ENCODE data around the gene GGCX.

Gene GGCX

DNA sequence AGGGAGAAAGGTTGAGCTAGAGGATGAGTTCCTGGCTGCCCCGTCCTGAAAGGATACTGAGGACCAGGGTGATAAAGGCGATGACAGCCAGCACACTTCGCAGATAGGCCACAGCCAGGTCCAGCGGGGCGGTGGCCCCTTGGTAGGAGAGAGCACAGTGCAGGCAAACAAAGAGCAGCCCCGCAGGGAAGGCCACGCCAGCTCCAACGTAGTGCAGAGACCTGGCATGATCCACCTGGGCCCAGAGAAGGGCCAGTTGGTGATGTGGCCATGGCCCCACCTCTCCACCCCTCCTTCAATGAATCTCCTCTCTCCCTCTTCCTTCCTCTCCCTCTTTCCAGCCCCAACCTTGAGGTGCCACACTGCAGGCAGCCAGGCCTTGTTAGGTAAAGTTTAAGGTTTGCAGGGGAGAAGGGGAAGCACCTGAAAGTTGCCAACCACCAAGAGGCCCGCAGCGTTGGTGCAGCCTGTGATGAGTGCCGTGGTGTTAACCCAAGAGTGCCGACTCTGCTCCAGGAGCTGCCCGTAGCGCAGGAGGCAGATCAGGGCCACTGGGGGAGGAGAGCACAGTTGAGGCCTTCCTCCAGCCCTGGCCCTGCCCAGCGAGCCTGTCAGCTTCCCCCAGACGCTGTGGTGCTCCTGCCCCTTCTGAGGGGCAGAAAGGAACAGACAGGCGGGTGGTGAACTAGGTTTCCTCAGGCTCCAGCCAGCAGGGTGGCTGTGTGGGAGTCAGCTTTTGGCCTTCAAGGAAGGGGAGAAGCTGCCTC lies 38.4 kb upstream of the GGCX start:
- no peak overlapping the region for H3K4me2 ChIP-seq (ENCODE audit: low read length)
- H2BK120ac ChIP-seq (ENCODE audit: low read depth, low read length): no peak overlapping the region
- DNase-seq: no peak
- H3K4ac ChIP-seq (ENCODE audit: low read depth, low read length): no peak overlapping the region
- no peak overlapping the region for H4K5ac ChIP-seq (ENCODE audit: low read length)
- H2AK5ac ChIP-seq (ENCODE audit: low read length): no peak overlapping the region
- no peak overlapping the region for H3K27ac ChIP-seq (ENCODE audit: low read depth, low read length)
- H2BK5ac ChIP-seq (ENCODE audit: low read length): no peak overlapping the region
- H3K27me3 ChIP-seq (ENCODE audit: insufficient read depth, low read length, poor library complexity): no peaks in the 10 kb centered on the region
- peaks cover 18% of the 10 kb centered on the region for H3K79me2 ChIP-seq (ENCODE audit: control insufficient read depth, insufficient read depth, low read length)
- peaks cover 8% of the 10 kb centered on the region for H3K36me3 ChIP-seq (ENCODE audit: control insufficient read depth, insufficient read depth, low read length)
- H3K18ac ChIP-seq (ENCODE audit: low read length): no peak overlapping the region
- peaks cover 24% of the 10 kb centered on the region for H3K79me1 ChIP-seq (ENCODE audit: low read length)
- H3K4me3 ChIP-seq (ENCODE audit: low read length): no peak overlapping the region
- no peak overlapping the region for H3K23ac ChIP-seq (ENCODE audit: low read length)
- WGBS (ENCODE audit: extremely low coverage, insufficient coverage, low lambda C conversion rate): no CpG with 5 or more reads among the region's 17 CpGs
- H2BK15ac ChIP-seq (replicated peaks; ENCODE audit: low read depth): no peak overlapping the region
- no peak overlapping the region for H4K8ac ChIP-seq (ENCODE audit: low read depth, low read length)
- H3K56ac ChIP-seq (ENCODE audit: low read length): no peak overlapping the region
- peaks cover 4% of the 10 kb centered on the region for H3K4me1 ChIP-seq (ENCODE audit: control insufficient read depth, low read depth, low read length)
- H3K9ac ChIP-seq (ENCODE audit: low read length): no peak overlapping the region

GRCh38 chr2:85598594-85599340 lies 37.5 kb upstream of the GGCX start:
- Histone ChIP-seq H4K5ac (ENCODE audit: low read length) (no peak overlapping the region), H3K18ac (ENCODE audit: low read length) (no peak overlapping the region), H3K4me3 (ENCODE audit: low read length) (no peak overlapping the region), H3K23ac (ENCODE audit: low read length) (no peak overlapping the region), H3K27me3 (ENCODE audit: insufficient read depth, low read length, poor library complexity) (no peaks in the 10 kb centered on the region), H3K36me3 (ENCODE audit: control insufficient read depth, insufficient read depth, low read length) (peaks cover 8% of the 10 kb centered on the region), H4K8ac (ENCODE audit: low read depth, low read length) (no peak overlapping the region), H3K79me1 (ENCODE audit: low read length) (peaks cover 22% of the 10 kb centered on the region), H3K56ac (ENCODE audit: low read length) (no peak overlapping the region), H3K4ac (ENCODE audit: low read depth, low read length) (no peak overlapping the region), H2BK120ac (ENCODE audit: low read depth, low read length) (no peak overlapping the region), H2AK5ac (ENCODE audit: low read length) (no peak overlapping the region), H3K27ac (ENCODE audit: low read depth, low read length) (no peak overlapping the region), H3K4me2 (ENCODE audit: low read length) (no peak overlapping the region), H3K79me2 (ENCODE audit: control insufficient read depth, insufficient read depth, low read length) (peaks cover 15% of the 10 kb centered on the region), H3K4me1 (ENCODE audit: control insufficient read depth, low read depth, low read length) (peaks cover 5% of the 10 kb centered on the region), H2BK5ac (ENCODE audit: low read length) (no peak overlapping the region), H2BK15ac (replicated peaks; ENCODE audit: low read depth) (no peak overlapping the region), H3K9ac (ENCODE audit: low read length) (no peak overlapping the region)
- WGBS (ENCODE audit: extremely low coverage, insufficient coverage, low lambda C conversion rate): no CpG with 5 or more reads among the region's 14 CpGs
- no peak for DNase-seq

- Histone ChIP-seq H3K27me3 (ENCODE audit: insufficient read depth, low read length, poor library complexity) (no peaks in the 10 kb centered on the region), H3K79me2 (ENCODE audit: control insufficient read depth, insufficient read depth, low read length) (peaks cover 15% of the 10 kb centered on the region), H2BK5ac (ENCODE audit: low read length) (no peak overlapping the region), H3K79me1 (ENCODE audit: low read length) (peaks cover 22% of the 10 kb centered on the region), H2AK5ac (ENCODE audit: low read length) (no peak overlapping the region), H3K36me3 (ENCODE audit: control insufficient read depth, insufficient read depth, low read length) (peaks cover 8% of the 10 kb centered on the region), H3K56ac (ENCODE audit: low read length) (no peak overlapping the region), H3K27ac (ENCODE audit: low read depth, low read length) (no peak overlapping the region), H3K18ac (ENCODE audit: low read length) (no peak overlapping the region), H2BK120ac (ENCODE audit: low read depth, low read length) (no peak overlapping the region), H4K8ac (ENCODE audit: low read depth, low read length) (no peak overlapping the region), H3K4ac (ENCODE audit: low read depth, low read length) (no peak overlapping the region), H3K23ac (ENCODE audit: low read length) (no peak overlapping the region), H3K4me1 (ENCODE audit: control insufficient read depth, low read depth, low read length) (peaks cover 5% of the 10 kb centered on the region), H3K9ac (ENCODE audit: low read length) (no peak overlapping the region), H4K5ac (ENCODE audit: low read length) (no peak overlapping the region), H2BK15ac (replicated peaks; ENCODE audit: low read depth) (no peak overlapping the region), H3K4me2 (ENCODE audit: low read length) (no peak overlapping the region), H3K4me3 (ENCODE audit: low read length) (no peak overlapping the region)
- no CpG with 5 or more reads among the region's 5 CpGs for WGBS (ENCODE audit: extremely low coverage, insufficient coverage, low lambda C conversion rate)
- no peak for DNase-seq
Measured at GRCh38 chr2:85597241-85597640, 35.9 kb upstream of the GGCX start.

DNA sequence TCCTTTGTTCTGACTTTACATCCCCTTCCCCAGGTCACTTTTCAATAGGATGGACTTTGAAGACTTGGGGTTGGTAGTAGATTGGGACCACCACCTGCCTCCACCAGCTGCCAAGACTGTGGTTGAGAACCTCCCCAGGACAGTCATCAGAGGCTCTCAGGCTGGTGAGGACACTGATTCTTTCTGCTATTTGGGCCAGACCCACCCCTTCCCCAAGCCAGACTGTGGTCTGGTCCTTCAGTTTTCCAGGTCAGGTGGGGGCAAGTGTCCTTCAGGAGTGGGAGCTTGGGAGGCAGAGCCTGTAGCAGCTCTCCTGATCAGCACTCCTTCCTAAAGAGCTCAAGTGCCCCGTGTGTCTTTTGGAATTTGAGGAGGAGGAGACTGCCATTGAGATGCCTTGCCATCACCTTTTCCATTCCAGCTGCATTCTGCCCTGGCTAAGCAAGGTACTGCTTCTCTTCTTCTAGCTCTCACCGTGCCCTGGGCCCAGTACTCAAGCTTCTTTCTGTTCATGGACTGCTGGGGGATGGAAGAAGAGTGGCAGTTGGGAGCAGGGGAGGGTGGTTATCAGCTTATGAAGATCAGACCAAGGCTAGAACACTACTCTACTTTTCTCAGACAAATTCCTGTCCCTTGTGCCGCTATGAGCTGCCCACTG lies 35.3 kb upstream of the GGCX start:
- Histone ChIP-seq H3K18ac (ENCODE audit: low read length) (no peak overlapping the region), H3K9ac (ENCODE audit: low read length) (peak overlapping the region; percentile 85), H4K8ac (ENCODE audit: low read depth, low read length) (no peak overlapping the region), H2BK120ac (ENCODE audit: low read depth, low read length) (no peak overlapping the region), H4K5ac (ENCODE audit: low read length) (no peak overlapping the region), H3K27ac (ENCODE audit: low read depth, low read length) (no peak overlapping the region), H3K23ac (ENCODE audit: low read length) (no peak overlapping the region), H3K4me2 (ENCODE audit: low read length) (peak overlapping the region; percentile 92), H3K4me3 (ENCODE audit: low read length) (peak overlapping the region; percentile 77), H2BK15ac (replicated peaks; ENCODE audit: low read depth) (no peak overlapping the region), H3K4me1 (ENCODE audit: control insufficient read depth, low read depth, low read length) (peaks cover 4% of the 10 kb centered on the region), H2BK5ac (ENCODE audit: low read length) (no peak overlapping the region), H3K79me1 (ENCODE audit: low read length) (peaks cover 20% of the 10 kb centered on the region), H3K27me3 (ENCODE audit: insufficient read depth, low read length, poor library complexity) (no peaks in the 10 kb centered on the region), H3K4ac (ENCODE audit: low read depth, low read length) (no peak overlapping the region), H3K79me2 (ENCODE audit: control insufficient read depth, insufficient read depth, low read length) (peaks cover 15% of the 10 kb centered on the region), H3K56ac (ENCODE audit: low read length) (peak overlapping the region; percentile 92), H2AK5ac (ENCODE audit: low read length) (no peak overlapping the region), H3K36me3 (ENCODE audit: control insufficient read depth, insufficient read depth, low read length) (peaks cover 8% of the 10 kb centered on the region)
- no CpG with 5 or more reads among the region's 3 CpGs for WGBS (ENCODE audit: extremely low coverage, insufficient coverage, low lambda C conversion rate)
- no peak for DNase-seq

GRCh38 chr2:85596026-85596333 lies 34.7 kb upstream of the GGCX start:
- peaks cover 2% of the 10 kb centered on the region for H3K4me1 ChIP-seq (ENCODE audit: control insufficient read depth, low read depth, low read length)
- no peaks in the 10 kb centered on the region for H3K27me3 ChIP-seq (ENCODE audit: insufficient read depth, low read length, poor library complexity)
- H3K36me3 ChIP-seq (ENCODE audit: control insufficient read depth, insufficient read depth, low read length): peaks cover 8% of the 10 kb centered on the region
- H3K4me3 ChIP-seq (ENCODE audit: low read length): peak overlapping the region; percentile 77
- peak overlapping the region; percentile 51 for H3K18ac ChIP-seq (ENCODE audit: low read length)
- peaks cover 18% of the 10 kb centered on the region for H3K79me1 ChIP-seq (ENCODE audit: low read length)
- no peak overlapping the region for H2BK15ac ChIP-seq (replicated peaks; ENCODE audit: low read depth)
- peak overlapping the region; percentile 27 for H2BK5ac ChIP-seq (ENCODE audit: low read length)
- DNase-seq: no peak
- no peak overlapping the region for H3K27ac ChIP-seq (ENCODE audit: low read depth, low read length)
- no peak overlapping the region for H2AK5ac ChIP-seq (ENCODE audit: low read length)
- H2BK120ac ChIP-seq (ENCODE audit: low read depth, low read length): no peak overlapping the region
- peak overlapping the region; percentile 92 for H3K56ac ChIP-seq (ENCODE audit: low read length)
- H3K4me2 ChIP-seq (ENCODE audit: low read length): peak overlapping the region; percentile 92
- no peak overlapping the region for H3K23ac ChIP-seq (ENCODE audit: low read length)
- no peak overlapping the region for H4K8ac ChIP-seq (ENCODE audit: low read depth, low read length)
- peak overlapping the region; percentile 85 for H3K9ac ChIP-seq (ENCODE audit: low read length)
- no CpG with 5 or more reads among the region's 10 CpGs for WGBS (ENCODE audit: extremely low coverage, insufficient coverage, low lambda C conversion rate)
- peak overlapping the region; percentile 58 for H3K4ac ChIP-seq (ENCODE audit: low read depth, low read length)
- H3K79me2 ChIP-seq (ENCODE audit: control insufficient read depth, insufficient read depth, low read length): peaks cover 15% of the 10 kb centered on the region
- no peak overlapping the region for H4K5ac ChIP-seq (ENCODE audit: low read length)

Data from mesendoderm (in vitro differentiated cells).